ENCODE data around the gene NTMT1. TPM values are rescaled to one million over a fixed set of nuclear protein-coding genes. Genes with fewer than 3 reads are reported as not detected.

NTMT1 gene
- total RNA-seq, 4 donors from 2014 or later, result 1.8 to 30.8 (median 21.6) TPM

DNA sequence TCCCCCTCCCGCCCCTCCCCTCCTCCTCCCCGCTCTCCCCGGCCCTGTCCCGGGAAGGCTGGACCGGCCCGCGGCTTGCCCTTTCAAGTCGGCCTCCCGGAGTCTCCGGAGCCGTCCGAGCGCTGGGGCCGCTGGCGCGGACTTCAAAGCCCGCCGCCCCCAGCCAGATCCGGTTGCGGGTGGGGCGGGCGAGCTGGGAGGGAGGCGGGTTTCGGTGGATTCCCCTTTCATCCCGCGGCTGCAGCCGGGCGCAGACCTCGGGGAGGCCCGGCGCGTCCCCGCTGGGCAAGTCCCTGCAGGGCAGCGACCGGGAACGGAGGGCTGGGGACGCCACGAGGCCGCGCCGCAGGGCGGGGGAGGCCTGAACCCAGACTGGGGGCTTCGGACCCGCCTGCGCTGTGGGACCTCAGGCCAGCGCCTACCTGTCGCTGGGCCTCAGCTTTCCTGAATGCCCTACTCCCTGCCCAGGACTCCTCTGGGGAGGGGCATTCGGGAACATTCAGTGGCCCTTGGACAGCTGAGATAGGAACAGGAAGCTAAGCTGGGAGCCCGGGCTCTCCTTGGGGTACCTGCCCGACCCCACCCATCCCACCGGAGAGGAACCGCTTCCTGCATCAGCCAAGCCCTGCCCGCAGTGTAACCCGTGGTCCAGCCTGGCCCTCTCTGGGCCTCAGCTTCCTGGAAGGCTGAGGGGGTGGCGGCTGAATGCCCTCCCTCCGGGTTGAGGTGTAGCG lies 28.4 kb upstream of the NTMT1 start:
- intact Hi-C loops (cut with DNase I; ENCODE audit: low total_unique reads), result no loop called here
- peak; percentile 73 to 80 for DNase-seq
- peak in 1 of 2 donors; percentile 14 for TF ChIP-seq POLR2A (IDR thresholded peaks at IDR 0.05)
- TF ChIP-seq, protein P1, sequence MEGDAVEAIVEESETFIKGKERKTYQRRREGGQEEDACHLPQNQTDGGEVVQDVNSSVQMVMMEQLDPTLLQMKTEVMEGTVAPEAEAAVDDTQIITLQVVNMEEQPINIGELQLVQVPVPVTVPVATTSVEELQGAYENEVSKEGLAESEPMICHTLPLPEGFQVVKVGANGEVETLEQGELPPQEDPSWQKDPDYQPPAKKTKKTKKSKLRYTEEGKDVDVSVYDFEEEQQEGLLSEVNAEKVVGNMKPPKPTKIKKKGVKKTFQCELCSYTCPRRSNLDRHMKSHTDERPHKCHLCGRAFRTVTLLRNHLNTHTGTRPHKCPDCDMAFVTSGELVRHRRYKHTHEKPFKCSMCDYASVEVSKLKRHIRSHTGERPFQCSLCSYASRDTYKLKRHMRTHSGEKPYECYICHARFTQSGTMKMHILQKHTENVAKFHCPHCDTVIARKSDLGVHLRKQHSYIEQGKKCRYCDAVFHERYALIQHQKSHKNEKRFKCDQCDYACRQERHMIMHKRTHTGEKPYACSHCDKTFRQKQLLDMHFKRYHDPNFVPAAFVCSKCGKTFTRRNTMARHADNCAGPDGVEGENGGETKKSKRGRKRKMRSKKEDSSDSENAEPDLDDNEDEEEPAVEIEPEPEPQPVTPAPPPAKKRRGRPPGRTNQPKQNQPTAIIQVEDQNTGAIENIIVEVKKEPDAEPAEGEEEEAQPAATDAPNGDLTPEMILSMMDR (IDR thresholded peaks at IDR 0.05), result no peak

DNA sequence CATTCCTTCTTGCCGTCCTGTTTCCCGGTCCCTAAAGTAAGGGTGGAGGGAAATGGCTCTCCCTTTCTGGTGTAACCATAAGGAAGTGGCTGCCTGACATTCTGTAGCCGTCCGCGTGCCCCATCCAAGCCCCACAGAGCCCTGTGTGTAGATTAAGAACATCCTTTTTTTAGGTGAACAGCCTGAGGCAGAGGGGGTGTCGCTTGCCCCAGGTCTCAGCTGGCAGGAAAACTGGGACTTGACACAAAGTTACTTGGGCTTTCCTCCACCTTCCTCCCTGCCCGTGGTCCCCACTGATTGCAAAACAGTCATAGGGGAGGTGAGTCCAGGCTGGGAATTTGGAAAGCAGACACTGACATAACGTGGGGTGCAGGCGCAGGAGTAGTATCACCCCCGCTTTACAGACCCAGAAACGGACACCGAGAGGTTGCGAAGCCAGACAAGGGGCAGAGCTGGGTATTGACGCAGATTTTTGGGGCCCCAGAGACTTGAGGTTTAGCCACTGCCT lies 27.8 kb upstream of the NTMT1 start:
- intact Hi-C loops (cut with DNase I; ENCODE audit: low total_unique reads), result no loop called here
- no peaks in the 10 kb centered on the region for H3K27me3 ChIP-seq
- no peak for DNase-seq
- no peak for TF ChIP-seq POLR2A (IDR thresholded peaks at IDR 0.05)
- TF ChIP-seq, protein P1 (IDR thresholded peaks at IDR 0.05), result no peak
- H3K36me3 ChIP-seq, result no peaks in the 10 kb centered on the region
- no peak overlapping the region for H3K4me3 ChIP-seq
- peak overlapping the region; percentile 90 to 93 for H3K27ac ChIP-seq
- H3K4me1 ChIP-seq, result peaks cover 0 to 8% of the 10 kb centered on the region in 2 donors
- H3K9me3 ChIP-seq, result no peaks in the 10 kb centered on the region

More for the DNA sequence above, 28.4 kb upstream of the NTMT1 start:
- peak overlapping the region; percentile 33 to 41 for H3K4me3 ChIP-seq
- no peaks in the 10 kb centered on the region for H3K27me3 ChIP-seq
- H3K27ac ChIP-seq, result peak overlapping the region; percentile 90 to 93
- no peaks in the 10 kb centered on the region for H3K36me3 ChIP-seq
- peaks cover 0 to 8% of the 10 kb centered on the region in 2 donors for H3K4me1 ChIP-seq
- no peaks in the 10 kb centered on the region for H3K9me3 ChIP-seq

DNA sequence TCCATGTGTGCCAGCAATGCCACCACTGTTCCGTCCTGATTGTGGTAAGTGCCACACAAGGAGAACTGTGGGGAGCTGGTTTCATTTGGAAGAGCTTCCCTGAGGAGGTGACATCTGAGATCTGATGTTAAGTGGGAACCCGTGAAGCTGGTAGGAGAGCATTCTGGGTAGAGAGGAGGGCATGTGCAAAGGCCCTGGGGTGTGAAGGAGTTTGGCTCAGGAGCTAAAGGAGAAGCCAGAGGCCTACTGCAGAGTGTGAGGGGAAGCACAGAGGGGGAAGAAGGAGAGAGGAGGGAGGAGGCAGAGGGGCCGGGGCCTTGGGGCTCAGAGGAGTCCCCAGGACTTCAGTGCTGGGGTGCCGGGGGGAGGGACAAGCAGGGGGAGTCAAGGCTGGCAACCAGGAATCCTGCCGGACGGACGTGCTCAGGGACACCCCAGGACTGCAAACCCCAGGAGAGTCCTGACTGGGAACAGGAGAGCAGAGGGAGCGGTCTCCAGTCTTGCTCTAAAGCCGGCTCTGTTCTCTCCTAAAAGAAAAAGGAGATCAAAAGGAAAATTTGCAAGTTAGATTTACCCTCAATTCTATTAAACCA lies 24.8 kb upstream of the NTMT1 start:
- H3K36me3 ChIP-seq, result no peaks in the 10 kb centered on the region
- peaks cover 0 to 8% of the 10 kb centered on the region in 2 donors for H3K4me1 ChIP-seq
- no peak overlapping the region for H3K4me3 ChIP-seq
- H3K27ac ChIP-seq, result no peak overlapping the region
- intact Hi-C loops (cut with DNase I; ENCODE audit: low total_unique reads), result no loop called here
- DNase-seq, result no peak
- no peaks in the 10 kb centered on the region for H3K9me3 ChIP-seq
- no peaks in the 10 kb centered on the region for H3K27me3 ChIP-seq
- TF ChIP-seq, protein P1 (IDR thresholded peaks at IDR 0.05), result no peak
- TF ChIP-seq POLR2A (IDR thresholded peaks at IDR 0.05), result no peak

DNA sequence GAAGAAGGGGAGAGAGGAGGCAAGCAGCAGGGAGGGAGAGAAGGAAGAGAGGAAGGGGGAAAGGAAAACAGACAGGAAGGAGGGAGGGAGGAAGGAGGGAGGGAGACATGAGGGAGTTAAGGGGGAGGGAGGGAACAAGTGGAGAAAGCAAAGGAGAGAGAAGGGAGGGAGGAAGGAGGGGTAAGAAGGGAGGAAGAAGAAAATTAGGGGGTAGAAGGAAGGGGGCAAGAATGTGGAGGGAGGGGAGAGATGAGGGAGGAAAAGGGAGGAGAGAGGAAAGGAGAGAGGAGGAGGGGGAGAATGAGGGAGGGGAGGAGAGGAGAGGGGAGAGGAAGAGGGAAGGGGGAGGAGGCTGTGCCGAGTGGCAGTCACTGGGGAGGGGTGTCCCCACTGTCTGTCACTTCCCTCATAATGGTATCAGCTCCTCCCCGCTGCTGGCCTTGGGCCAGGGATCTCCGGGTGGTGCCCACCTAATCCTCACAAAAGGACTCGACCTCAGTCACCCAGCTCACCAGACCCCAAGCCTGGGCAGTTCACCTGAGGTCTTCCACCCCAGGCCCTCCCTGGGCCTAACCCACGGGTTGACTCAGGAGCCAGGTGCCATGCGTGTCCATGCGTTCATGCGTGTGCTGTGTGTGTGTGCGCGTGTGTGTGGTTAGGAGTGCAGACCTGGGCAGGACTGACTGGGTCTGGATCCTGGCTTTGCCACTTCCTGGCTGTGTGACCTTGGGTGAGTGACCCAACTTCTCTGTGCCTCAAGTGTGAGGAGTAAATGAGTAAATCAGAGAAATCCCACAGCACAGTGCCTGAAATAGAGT lies 23.2 kb upstream of the NTMT1 start:
- peaks cover 0 to 5% of the 10 kb centered on the region in 2 donors for H3K4me1 ChIP-seq
- DNase-seq, result no peak
- no peaks in the 10 kb centered on the region for H3K9me3 ChIP-seq
- intact Hi-C loops (cut with DNase I; ENCODE audit: low total_unique reads), result no loop called here
- H3K36me3 ChIP-seq, result no peaks in the 10 kb centered on the region
- H3K27ac ChIP-seq, result no peak overlapping the region
- TF ChIP-seq POLR2A (IDR thresholded peaks at IDR 0.05), result peak in 1 of 2 donors; percentile 2
- TF ChIP-seq, protein P1 (IDR thresholded peaks at IDR 0.05), result no peak
- H3K27me3 ChIP-seq, result no peaks in the 10 kb centered on the region
- H3K4me3 ChIP-seq, result no peak overlapping the region
